HG02610 (cell line): Measurements from ENCODE around the gene TTC28.
"Not testable (repeated sequence)": the region's sequence is repeated elsewhere in the genome, so short reads cannot be mapped to it uniquely, and the experiment has no call there.

Experiments
- ATAC-seq: cut with Tn5 transposase; IDR thresholded peaks from one replicate; pipeline ENCODE4 v1.9.1; 2021; ENCODE audit warnings: mild to moderate bottlenecking, moderate library complexity; ENCODE audit not compliant: unreplicated experiment

Gene TTC28

GRCh38 chr22:28679611-28680287 lies at the start of gene TTC28:
Gene TTC28, minus strand, starts transcription at chr22:28679840. Its CDS starts 117 bp downstream, at chr22:28679723.
- not testable (repeated sequence) for ATAC-seq

- ATAC-seq: no peak
Observed at GRCh38 chr22:28728621-28729313, 49.1 kb upstream of the TTC28 start.

GRCh38 chr22:28728002-28728401 lies 48.4 kb upstream of the TTC28 start:
- no peak for ATAC-seq

GRCh38 chr22:28718044-28718443 lies 38.4 kb upstream of the TTC28 start:
- no peak for ATAC-seq

- ATAC-seq: no peak
Observed at GRCh38 chr22:28716686-28717085, 37.0 kb upstream of the TTC28 start.

GRCh38 chr22:28715611-28716010 lies 36.0 kb upstream of the TTC28 start:
- no peak for ATAC-seq

GRCh38 chr22:28714043-28714628 lies 34.5 kb upstream of the TTC28 start:
- no peak for ATAC-seq

GRCh38 chr22:28711820-28712777 lies 32.5 kb upstream of the TTC28 start:
- ATAC-seq: no peak

GRCh38 chr22:28711341-28711740 lies 31.7 kb upstream of the TTC28 start:
- no peak for ATAC-seq

GRCh38 chr22:28710576-28711191 lies 31.0 kb upstream of the TTC28 start:
- ATAC-seq: no peak

GRCh38 chr22:28710107-28710506 lies 30.5 kb upstream of the TTC28 start:
- no peak for ATAC-seq

GRCh38 chr22:28706845-28707244 lies 27.2 kb upstream of the TTC28 start:
- ATAC-seq: no peak

GRCh38 chr22:28703436-28703835 lies 23.8 kb upstream of the TTC28 start:
- no peak for ATAC-seq

GRCh38 chr22:28702891-28703290 lies 23.3 kb upstream of the TTC28 start:
- ATAC-seq: no peak

- not testable (repeated sequence) for ATAC-seq
Observed at GRCh38 chr22:28693041-28693760, 13.6 kb upstream of the TTC28 start.

- not testable (repeated sequence) for ATAC-seq
Observed at GRCh38 chr22:28689796-28690195, 10.2 kb upstream of the TTC28 start.

- not testable (repeated sequence) for ATAC-seq
Observed at GRCh38 chr22:28682966-28683365, 3.3 kb upstream of the TTC28 start.

GRCh38 chr22:28680813-28681490 lies 1.3 kb upstream of the TTC28 start:
- not testable (repeated sequence) for ATAC-seq
